A549 (cell line): Measurements from ENCODE around the gene S100A10.

Source experiments
- HOXA7 ChIP-seq: fragments of 250-450 bp; sonication (Bioruptor Pico); IDR thresholded peaks from 2 replicates; pipeline ENCODE4 v1.5.0; 2020; ENCODE audit warnings: mild to moderate bottlenecking, moderate library complexity
- KDM1A ChIP-seq: fragments of 200-600 bp; sonication (generic); IDR thresholded peaks from 2 replicates; pipeline ENCODE4 v1.6.1; 2016; ENCODE audit warnings: low read depth, mild to moderate bottlenecking
- POLR2A ChIP-seq: IDR thresholded peaks from 2 replicates; pipeline ENCODE4 v1.6.1; 2012; ENCODE audit warnings: mild to moderate bottlenecking, low read length
- TF ChIP-seq, protein P1 (sequence below): fragments of 450-650 bp; IDR thresholded peaks from 2 replicates; pipeline ENCODE4 v1.6.1; 2014; ENCODE audit warnings: antibody characterized with exemption
- TF ChIP-seq, protein P2 (sequence below): fragments of >200 bp; sonication (Bioruptor Twin); formaldehyde crosslinking; IDR thresholded peaks from 3 replicates; pipeline ENCODE4 v1.5.1; 2016

DNA sequence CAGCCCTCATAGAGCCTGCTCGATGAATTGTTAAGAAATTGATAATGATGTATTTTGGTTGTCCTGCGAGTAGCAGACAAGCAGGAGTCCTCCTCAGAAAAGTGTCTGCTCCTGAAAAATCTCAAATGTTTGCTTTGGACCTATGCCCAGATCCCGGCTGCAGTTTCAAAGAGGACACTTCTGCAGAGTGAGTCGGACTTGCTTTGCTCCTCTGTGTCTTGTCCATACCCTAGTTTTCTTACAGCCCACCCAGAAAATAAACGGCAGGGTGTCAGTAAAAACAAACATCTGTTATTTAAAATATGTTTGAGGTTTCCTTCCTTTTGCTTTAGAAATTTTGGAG is 2.8 kb downstream of the S100A10 start:
- TF ChIP-seq, protein P1, sequence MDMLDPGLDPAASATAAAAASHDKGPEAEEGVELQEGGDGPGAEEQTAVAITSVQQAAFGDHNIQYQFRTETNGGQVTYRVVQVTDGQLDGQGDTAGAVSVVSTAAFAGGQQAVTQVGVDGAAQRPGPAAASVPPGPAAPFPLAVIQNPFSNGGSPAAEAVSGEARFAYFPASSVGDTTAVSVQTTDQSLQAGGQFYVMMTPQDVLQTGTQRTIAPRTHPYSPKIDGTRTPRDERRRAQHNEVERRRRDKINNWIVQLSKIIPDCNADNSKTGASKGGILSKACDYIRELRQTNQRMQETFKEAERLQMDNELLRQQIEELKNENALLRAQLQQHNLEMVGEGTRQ: no peak
- TF ChIP-seq, protein P2, sequence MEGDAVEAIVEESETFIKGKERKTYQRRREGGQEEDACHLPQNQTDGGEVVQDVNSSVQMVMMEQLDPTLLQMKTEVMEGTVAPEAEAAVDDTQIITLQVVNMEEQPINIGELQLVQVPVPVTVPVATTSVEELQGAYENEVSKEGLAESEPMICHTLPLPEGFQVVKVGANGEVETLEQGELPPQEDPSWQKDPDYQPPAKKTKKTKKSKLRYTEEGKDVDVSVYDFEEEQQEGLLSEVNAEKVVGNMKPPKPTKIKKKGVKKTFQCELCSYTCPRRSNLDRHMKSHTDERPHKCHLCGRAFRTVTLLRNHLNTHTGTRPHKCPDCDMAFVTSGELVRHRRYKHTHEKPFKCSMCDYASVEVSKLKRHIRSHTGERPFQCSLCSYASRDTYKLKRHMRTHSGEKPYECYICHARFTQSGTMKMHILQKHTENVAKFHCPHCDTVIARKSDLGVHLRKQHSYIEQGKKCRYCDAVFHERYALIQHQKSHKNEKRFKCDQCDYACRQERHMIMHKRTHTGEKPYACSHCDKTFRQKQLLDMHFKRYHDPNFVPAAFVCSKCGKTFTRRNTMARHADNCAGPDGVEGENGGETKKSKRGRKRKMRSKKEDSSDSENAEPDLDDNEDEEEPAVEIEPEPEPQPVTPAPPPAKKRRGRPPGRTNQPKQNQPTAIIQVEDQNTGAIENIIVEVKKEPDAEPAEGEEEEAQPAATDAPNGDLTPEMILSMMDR: no peak
- TF ChIP-seq POLR2A: no peak
- TF ChIP-seq HOXA7 (CRISPR knock-in tag): no peak
- no peak for TF ChIP-seq KDM1A
